ENCODE results near the gene ERBIN.

GRCh38 chr5:66057239-66057638 lies 130.9 kb downstream of the ERBIN start:
- TF ChIP-seq FOS (IDR thresholded peaks at IDR 0.05; ENCODE audit: low read depth, low read length) (no peak), CTCF (conservative IDR thresholded peaks at IDR 0.05; ENCODE audit: low read depth, low read length) (no peak), POLR2A (IDR thresholded peaks at IDR 0.05; ENCODE audit: low read depth, low read length) (no peak), SMC3 (IDR thresholded peaks at IDR 0.05; ENCODE audit: low read depth, low read length) (no peak), CEBPB (IDR thresholded peaks at IDR 0.05; ENCODE audit: low read depth, low read length) (peak; percentile 39; the same call in 1 of the 2 replicates), MAZ (IDR thresholded peaks at IDR 0.05; ENCODE audit: borderline replicate concordance, low read depth, low read length) (no peak), MAFK (IDR thresholded peaks at IDR 0.05; ENCODE audit: low read depth, low read length) (no peak), RFX5 (IDR thresholded peaks at IDR 0.05; ENCODE audit: low read depth, low read length) (no peak), USF2 (IDR thresholded peaks at IDR 0.05; ENCODE audit: low read depth, low read length) (no peak), RAD21 (IDR thresholded peaks at IDR 0.05; ENCODE audit: low read length) (no peak), CHD1 (IDR thresholded peaks at IDR 0.05; ENCODE audit: low read depth, low read length) (no peak), MXI1 (IDR thresholded peaks at IDR 0.05; ENCODE audit: borderline replicate concordance, low read depth, low read length) (no peak)
